VCaP (cell line): ENCODE data around the gene MSN.
"Not testable (repeated sequence)": the region's sequence is repeated elsewhere in the genome, so short reads cannot be mapped to it uniquely, and the experiment has no call there.

Source experiments
- H3K27ac ChIP-seq: fragments of 450-650 bp; 2 replicates; pipeline ENCODE4 v1.5.1; 2017
- CTCF ChIP-seq: fragments of 450-650 bp; conservative IDR thresholded peaks from 2 replicates; pipeline ENCODE4 v1.5.1; 2017; ENCODE audit warnings: mild to moderate bottlenecking, moderate library complexity

The MSN gene

GRCh38 chrX:65667503-65668376 lies at the start of gene MSN:
Gene MSN, plus strand, starts transcription at chrX:65667654. Its CDS starts 188 bp downstream, at chrX:65667842.
- no peak within 1 kb of the TSS for H3K27ac ChIP-seq

DNA sequence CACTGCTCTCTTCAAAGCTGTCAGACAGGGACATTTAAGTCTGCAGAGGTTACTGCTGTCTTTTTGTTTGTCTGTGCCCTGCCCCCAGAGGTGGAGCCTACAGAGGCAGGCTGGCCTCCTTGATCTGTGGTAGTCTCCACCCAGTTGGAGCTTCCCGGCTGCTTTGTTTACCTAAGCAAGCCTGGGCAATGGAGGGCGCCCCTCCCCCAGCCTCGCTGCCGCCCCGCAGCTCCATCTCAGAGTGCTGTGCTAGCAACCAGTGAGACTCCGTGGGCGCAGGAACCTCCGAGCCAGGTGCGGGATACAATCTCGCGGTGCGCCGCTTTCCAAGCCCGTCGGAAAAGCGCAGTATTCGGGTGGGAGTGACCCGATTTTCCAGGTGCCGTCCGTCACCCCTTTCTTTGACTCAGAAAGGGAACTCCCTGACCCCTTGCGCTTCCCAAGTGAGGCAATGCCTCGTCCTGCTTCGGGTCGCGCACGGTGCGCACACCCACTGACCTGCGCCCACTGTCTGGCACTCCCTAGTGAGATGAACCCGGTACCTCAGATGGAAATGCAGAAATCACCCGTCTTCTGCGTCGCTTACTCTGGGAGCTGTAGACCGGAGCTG lies 47.3 kb upstream of the MSN start:
- H3K27ac ChIP-seq = not testable (repeated sequence)

More at GRCh38 chrX:65667503-65668376, at the start of gene MSN:
- no peak for TF ChIP-seq CTCF

GRCh38 chrX:65630771-65631170 lies 36.7 kb upstream of the MSN start:
- no peak overlapping the region for H3K27ac ChIP-seq
- no peak for TF ChIP-seq CTCF

DNA sequence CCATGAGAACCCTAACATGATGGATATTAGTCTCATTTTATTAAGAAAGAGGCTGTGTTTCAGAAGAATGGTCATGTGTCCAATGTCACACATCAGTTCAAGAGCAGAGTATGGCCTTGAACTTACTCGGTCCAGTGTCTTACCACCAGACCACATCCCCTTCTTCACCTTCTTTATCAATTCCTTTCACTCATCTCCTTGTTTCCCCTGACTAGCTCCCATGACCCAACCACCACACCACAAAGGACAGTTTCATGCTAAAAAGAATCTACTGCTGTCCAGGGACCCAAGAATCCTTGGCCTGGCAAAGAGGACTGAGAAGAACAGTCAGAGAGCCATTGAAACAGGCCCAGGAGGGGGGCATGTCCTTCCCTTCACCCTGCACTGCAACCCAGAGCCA lies 33.6 kb upstream of the MSN start:
- no peak for TF ChIP-seq CTCF
- no peak overlapping the region for H3K27ac ChIP-seq

DNA sequence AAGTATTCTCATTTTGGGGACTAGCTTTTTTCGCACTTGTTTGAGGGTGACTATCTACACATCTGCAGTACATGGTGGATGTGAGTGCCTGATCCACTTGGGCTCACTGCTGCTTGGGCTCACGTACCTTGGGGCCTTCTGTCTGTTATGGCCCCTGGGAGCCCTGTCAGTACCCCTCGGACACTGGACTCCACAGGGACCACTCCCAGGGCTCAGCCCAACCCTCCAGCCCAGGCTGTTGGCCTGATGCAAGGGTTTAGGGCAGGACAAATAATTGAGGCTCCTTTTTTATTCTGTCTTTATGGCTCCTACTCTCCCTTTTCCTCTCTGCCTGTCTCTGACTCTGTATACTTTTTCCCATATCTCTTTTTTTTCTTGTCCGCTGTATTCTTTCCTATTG lies 32.7 kb upstream of the MSN start:
- H3K27ac ChIP-seq = no peak overlapping the region
- no peak for TF ChIP-seq CTCF

DNA sequence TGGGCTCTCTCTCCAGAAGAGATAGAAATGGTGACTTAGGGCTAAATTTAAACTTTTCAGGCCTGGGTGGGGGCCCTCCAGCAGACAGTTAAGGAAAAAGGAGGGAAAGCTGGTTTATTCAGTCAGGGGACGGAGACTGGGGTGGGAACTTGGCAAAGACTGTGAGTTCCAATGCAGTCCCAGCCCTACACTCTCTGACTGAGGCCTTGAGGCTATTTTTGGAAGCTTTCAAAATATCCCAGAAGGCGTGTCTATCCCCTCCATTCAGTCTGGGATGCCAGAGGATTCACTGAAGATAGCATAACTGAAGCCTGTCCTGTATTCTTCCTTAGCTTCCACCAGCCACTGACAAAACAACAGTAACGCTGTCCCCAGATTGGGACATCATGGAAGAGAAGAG lies 32.1 kb upstream of the MSN start:
- no peak overlapping the region for H3K27ac ChIP-seq
- TF ChIP-seq CTCF = no peak

DNA sequence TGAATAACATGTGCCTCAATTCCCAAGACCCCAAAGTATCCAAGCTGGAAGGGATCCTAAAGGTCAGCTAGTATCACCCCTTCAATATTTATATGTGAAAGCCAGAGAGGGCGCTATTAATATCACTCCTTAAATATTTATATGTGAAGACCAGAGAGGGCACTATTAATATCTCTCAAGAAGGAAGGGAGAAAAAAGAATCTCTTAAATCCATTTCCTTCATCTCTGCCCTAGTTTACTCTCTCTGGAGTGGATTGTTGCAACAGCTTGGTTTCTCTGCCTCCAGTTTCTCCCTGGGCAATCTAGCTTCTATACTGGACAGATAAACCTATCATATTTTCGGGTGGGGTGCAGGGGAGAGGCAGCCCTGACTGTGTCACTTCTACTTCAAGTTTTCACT lies 31.6 kb upstream of the MSN start:
- no peak overlapping the region for H3K27ac ChIP-seq

GRCh38 chrX:65636261-65636660 lies 31.2 kb upstream of the MSN start:
- H3K27ac ChIP-seq = not testable (repeated sequence)

More for the DNA sequence above, 31.6 kb upstream of the MSN start:
- TF ChIP-seq CTCF = no peak
